Gastrocnemius medialis (tissue), 4 donors: ENCODE measurements around the gene SPPL2A. TPM values are rescaled to one million over a fixed set of nuclear protein-coding genes. Genes with fewer than 3 reads are reported as not detected.

ENCODE experiments used
- ATAC-seq, 2 donors: fragments of 150-250 bp; one replicate each; pipeline ENCODE4 v1.9.1; 2016
- DNase-seq, 2 donors: peaks; one replicate each; pipeline ENCODE4 v3.0.0-alpha.2; 2019
- H3K27ac ChIP-seq, 4 donors: fragments of 200-600 bp; sonication (generic); 1 replicate in 1 of 4; 2 replicates in 3 of 4; pipeline ENCODE4 v1.5.1; 2016 to 2018; ENCODE audit warnings: mild to moderate bottlenecking in 2 of 4, moderate library complexity in 1 of 4
- H3K27me3 ChIP-seq, 3 donors: fragments of 200-600 bp; sonication (generic) in 2 of 3; 1 replicate in 1 of 3; 2 replicates in 2 of 3; pipeline versions ENCODE4 v1.5.1 to v1.6.0; 2016 to 2019; ENCODE audit warnings: mild to moderate bottlenecking in 1 of 3, moderate library complexity in 1 of 3
- H3K36me3 ChIP-seq, 2 donors: fragments of 200-600 bp; sonication (generic) in 1 of 2; one replicate each; pipeline ENCODE4 v1.5.1; 2017 to 2018
- H3K4me1 ChIP-seq, 2 donors: fragments of 200-600 bp; sonication (generic) in 1 of 2; one replicate each; pipeline ENCODE4 v1.5.1; 2016 to 2017; ENCODE audit warnings: mild to moderate bottlenecking in 2 of 2
- H3K4me3 ChIP-seq, 4 donors: fragments of 200-600 bp; sonication (generic) in 3 of 4; 1 replicate in 1 of 4; 2 replicates in 3 of 4; pipeline ENCODE4 v1.5.1; 2016 to 2019; ENCODE audit warnings: mild to moderate bottlenecking in 2 of 4
- H3K9me3 ChIP-seq, 3 donors: fragments of 200-600 bp; sonication (generic) in 2 of 3; 1 replicate in 1 of 3; 2 replicates in 2 of 3; pipeline ENCODE4 v1.5.1; 2016 to 2019
- CTCF ChIP-seq, 5 experiments: fragments of 450-650 bp in 3 of 5; fragments of 200-600 bp in 2 of 5; sonication (generic) in 2 of 5; IDR thresholded peaks in 4 of 5; conservative IDR thresholded peaks in 1 of 5; 1 replicate in 4 of 5; 2 replicates in 1 of 5; pipeline ENCODE4 v1.5.1; 2016 to 2019; ENCODE audit warnings: antibody characterized with exemption in 5 of 5, mild to moderate bottlenecking in 3 of 5, moderate library complexity in 3 of 5
- POLR2A ChIP-seq, 2 donors: fragments of 450-650 bp; IDR thresholded peaks; one replicate each; pipeline ENCODE4 v1.6.1; 2017; ENCODE audit warnings: antibody characterized with exemption in 2 of 2, mild to moderate bottlenecking in 2 of 2, moderate library complexity in 2 of 2
- in situ Hi-C, 4 donors: fragments of 200-750 bp; cut with MboI; loops; one replicate each; pipeline versions ENCODE4 v1.15.0 to v1.8.0; 2017; ENCODE audit warnings: low sequenced_read_pairs in 4 of 4
- intact Hi-C: fragments of 100-400 bp; cut with DNase I; formaldehyde crosslinking; loops from one replicate; pipeline ENCODE4 v1.15.1; 2023; ENCODE audit warnings: low total_unique reads
- total RNA-seq, 4 donors: library from RNA; depleted of rRNA; stranded (reverse); fragments of >200 nt; gene quantifications; one replicate each; pipeline versions ENCODE4 v1.1.0 to v1.2.3, GENCODE V29; 2016

The SPPL2A gene
- total RNA-seq, 4 donors from 2014 or later = 577 to 774 (median 620) TPM

- Histone ChIP-seq H3K4me1 (no peaks in the 10 kb centered on the region), H3K27ac (no peak overlapping the region), H3K27me3 (no peaks in the 10 kb centered on the region), H3K4me3 (no peak overlapping the region), H3K9me3 (no peaks in the 10 kb centered on the region), H3K36me3 (peaks cover 2 to 98% of the 10 kb centered on the region in 2 donors)
- DNase-seq (no peak), ATAC-seq (no peak)
- TF ChIP-seq CTCF (IDR thresholded peaks at IDR 0.05 in 4 of 5, conservative IDR thresholded peaks at IDR 0.05 in 1 of 5) (no peak), POLR2A (IDR thresholded peaks at IDR 0.05) (no peak)
- intact Hi-C loops = no loop called here
- in situ Hi-C loops = no loop called here
Measured at GRCh38 chr15:50735156-50735555, 30.4 kb downstream of the SPPL2A start.

GRCh38 chr15:50726315-50726714 lies 39.2 kb downstream of the SPPL2A start:
- Histone ChIP-seq H3K4me1 (no peaks in the 10 kb centered on the region), H3K27me3 (no peaks in the 10 kb centered on the region), H3K27ac (no peak overlapping the region), H3K4me3 (no peak overlapping the region), H3K36me3 (peaks cover 0 to 99% of the 10 kb centered on the region in 2 donors), H3K9me3 (no peaks in the 10 kb centered on the region)
- in situ Hi-C loops = no loop called here
- no peak for TF ChIP-seq POLR2A (IDR thresholded peaks at IDR 0.05)
- TF ChIP-seq CTCF (IDR thresholded peaks at IDR 0.05 in 4 of 5, conservative IDR thresholded peaks at IDR 0.05 in 1 of 5) = no peak
- intact Hi-C loops = no loop called here
- ATAC-seq (no peak), DNase-seq (no peak)

- in situ Hi-C loops = no loop called here
- Histone ChIP-seq H3K27ac (no peak overlapping the region), H3K27me3 (no peaks in the 10 kb centered on the region), H3K36me3 (peaks cover 2 to 90% of the 10 kb centered on the region in 2 donors), H3K4me1 (no peaks in the 10 kb centered on the region), H3K9me3 (no peaks in the 10 kb centered on the region), H3K4me3 (no peak overlapping the region)
- ATAC-seq (no peak), DNase-seq (no peak)
- intact Hi-C loops = no loop called here
- TF ChIP-seq POLR2A (IDR thresholded peaks at IDR 0.05) (no peak), CTCF (IDR thresholded peaks at IDR 0.05 in 4 of 5, conservative IDR thresholded peaks at IDR 0.05 in 1 of 5) (no peak)
Measured at GRCh38 chr15:50718700-50719125, 46.8 kb downstream of the SPPL2A start.

- peak overlapping the region; percentile 29 to 72 (median 64) for H3K27ac ChIP-seq
Measured at GRCh38 chr15:50712018-50712417, 53.5 kb downstream of the SPPL2A start.

More at GRCh38 chr15:50712018-50712417, 53.5 kb downstream of the SPPL2A start:
- TF ChIP-seq CTCF (IDR thresholded peaks at IDR 0.05 in 4 of 5, conservative IDR thresholded peaks at IDR 0.05 in 1 of 5) (no peak), POLR2A (IDR thresholded peaks at IDR 0.05) (no peak)
- Histone ChIP-seq H3K27me3 (no peaks in the 10 kb centered on the region), H3K4me1 (peaks cover 8 to 11% of the 10 kb centered on the region in 2 donors), H3K36me3 (peaks cover 0 to 50% of the 10 kb centered on the region in 2 donors), H3K9me3 (no peaks in the 10 kb centered on the region), H3K4me3 (no peak overlapping the region)
- in situ Hi-C loops (no loop called here), intact Hi-C loops (no loop called here)
- ATAC-seq (no peak), DNase-seq (no peak)
